Naive thymus-derived CD4-positive, alpha-beta T cell (primary cell): Measurements from ENCODE around the gene LCMT1. TPM values are rescaled to one million over a fixed set of nuclear protein-coding genes. Genes with fewer than 3 reads are reported as not detected.

Experiments used
- ATAC-seq: fragments of 150-1000 bp; cut with Tn5 transposase; 2 replicates; pipeline ENCODE4 v1.10.0; 2021; ENCODE audit warnings: mild to moderate bottlenecking, moderate library complexity
- CTCF ChIA-PET: fragments of 350-600 bp; sonication (Branson Sonifier 250); formaldehyde crosslinking; loops from one replicate; lab custom pipeline; 2021; ENCODE audit warnings: antibody characterized with exemption; lab: Charles Lee
- POLR2A ChIA-PET: fragments of 350-600 bp; sonication (Branson Sonifier 250); formaldehyde crosslinking; loops from one replicate; lab custom pipeline; 2021; ENCODE audit warnings: antibody characterized with exemption, inconsistent platforms; lab: Charles Lee
- DNase-seq, 9 donors: peaks; one replicate each; pipeline versions ENCODE4 v3.0.0 to v3.0.0-alpha.2; 2020 to 2022; ENCODE audit warnings: mixed read lengths in 1 of 9
- H3K27ac ChIP-seq: one replicate; pipeline ENCODE4 v1.7.0; 2013; ENCODE audit warnings: mild to moderate bottlenecking, low read depth, low read length, moderate library complexity
- H3K27me3 ChIP-seq, 2 donors: one replicate each; pipeline ENCODE4 v1.7.0; 2013; ENCODE audit warnings: low read length in 2 of 2, mild to moderate bottlenecking in 2 of 2, moderate library complexity in 2 of 2; ENCODE audit not compliant: control insufficient read depth in 2 of 2, insufficient read depth in 2 of 2
- H3K36me3 ChIP-seq, 3 experiments: 1 replicate in 2 of 3; 2 replicates in 1 of 3; pipeline ENCODE4 v1.7.0; 2013; ENCODE audit warnings: low read length in 3 of 3, mild to moderate bottlenecking in 3 of 3, moderate library complexity in 1 of 3; ENCODE audit not compliant: insufficient read depth in 3 of 3, control insufficient read depth in 2 of 3
- H3K4me1 ChIP-seq, 2 donors: one replicate each; pipeline ENCODE4 v1.7.0; 2013; ENCODE audit warnings: low read length in 2 of 2, mild to moderate bottlenecking in 2 of 2, moderate library complexity in 1 of 2; ENCODE audit not compliant: control insufficient read depth in 2 of 2, insufficient read depth in 2 of 2
- H3K4me3 ChIP-seq: 2 replicates; pipeline ENCODE4 v1.7.0; 2013; ENCODE audit warnings: mild to moderate bottlenecking, low read length
- H3K9me3 ChIP-seq, 3 experiments: 1 replicate in 2 of 3; 2 replicates in 1 of 3; pipeline ENCODE4 v1.7.0; 2013; ENCODE audit warnings: low read length in 3 of 3; ENCODE audit not compliant: control insufficient read depth in 2 of 3
- H3K27ac Mint-ChIP-seq, 9 donors: one replicate each; pipeline ENCODE4 v1.8.0; 2020 to 2022; ENCODE audit warnings: mixed read lengths in 9 of 9, mild to moderate bottlenecking in 8 of 9, moderate library complexity in 5 of 9, inconsistent platforms in 2 of 9
- H3K27me3 Mint-ChIP-seq, 5 donors: one replicate each; pipeline ENCODE4 v1.8.0; 2021 to 2022; ENCODE audit warnings: mixed read lengths in 5 of 5, mild to moderate bottlenecking in 1 of 5
- H3K36me3 Mint-ChIP-seq, 5 donors: one replicate each; pipeline ENCODE4 v1.8.0; 2020 to 2022; ENCODE audit warnings: mixed read lengths in 5 of 5, mild to moderate bottlenecking in 3 of 5, inconsistent platforms in 1 of 5
- H3K4me1 Mint-ChIP-seq, 7 donors: one replicate each; pipeline ENCODE4 v1.8.0; 2020 to 2022; ENCODE audit warnings: mixed read lengths in 7 of 7, mild to moderate bottlenecking in 3 of 7, inconsistent platforms in 1 of 7
- H3K4me3 Mint-ChIP-seq, 10 donors: one replicate each; pipeline ENCODE4 v1.8.0; 2020 to 2022; ENCODE audit warnings: mild to moderate bottlenecking in 10 of 10, mixed read lengths in 10 of 10, moderate library complexity in 6 of 10, inconsistent platforms in 2 of 10
- H3K9me3 Mint-ChIP-seq, 11 donors: one replicate each; pipeline ENCODE4 v1.8.0; 2020 to 2022; ENCODE audit warnings: mixed read lengths in 11 of 11, mild to moderate bottlenecking in 4 of 11, inconsistent platforms in 1 of 11, moderate library complexity in 1 of 11
- intact Hi-C, 2 donors: fragments of 100-400 bp; cut with micrococcal nuclease; formaldehyde crosslinking; loops; one replicate each; pipeline ENCODE4 v1.15.1; 2023
- polyA plus RNA-seq, 2 donors: library from polyadenylated mRNA; unstranded; fragments of 300-500 nt; fragmentation: Illumina TruSeq; gene quantifications; one replicate each; pipeline ENCODE4 v1.2.3, GENCODE V29; 2021
- total RNA-seq, 6 experiments: library from RNA in 5 of 6; stranded (reverse) in 5 of 6; gene quantifications; 1 replicate in 5 of 6; 2 replicates in 1 of 6; pipeline ENCODE4 v1.2.3 and lab custom pipeline; 2021 to 2026

The LCMT1 gene
- total and polyA plus RNA-seq, 7 experiments from 2014 or later: 30.2 to 58.4 (median 36.8) TPM

- CTCF ChIA-PET: interaction anchor here (0.7 kb wide), 1 partner anchor 32 kb away, joined by 3 read pairs; no protein-coding TSS in a partner anchor
These were observed 14.1 kb upstream of the LCMT1 start for GRCh38 chr16:25097276-25097975.

GRCh38 chr16:25100511-25100910, 11.0 kb upstream of the LCMT1 start:
- ChIA-PET CTCF (interaction anchor here (1.2 kb wide), 1 partner anchor 48 kb away, joined by 4 read pairs; no protein-coding TSS in a partner anchor), POLR2A (no interaction called here)
- Mint-ChIP-seq H3K4me3 (no peak overlapping the region), H3K36me3 (peaks cover 0 to 13% (median 0%) of the 10 kb centered on the region in 5 donors), H3K9me3 (peaks cover 0 to 1% (median 0%) of the 10 kb centered on the region in 11 donors), H3K27ac (peak overlapping the region in 1 of 9 donors; percentile 28), H3K27me3 (no peaks in the 10 kb centered on the region), H3K4me1 (peaks cover 0 to 2% (median 1%) of the 10 kb centered on the region in 7 donors)
- ATAC-seq: no peak
- Histone ChIP-seq H3K27ac (no peak overlapping the region), H3K4me3 (no peak overlapping the region), H3K4me1 (no peaks in the 10 kb centered on the region), H3K27me3 (no peaks in the 10 kb centered on the region), H3K9me3 (no peaks in the 10 kb centered on the region), H3K36me3 (no peaks in the 10 kb centered on the region)
- intact Hi-C loops: loop anchor here in 1 of 2 donors (10.0 kb wide), 1 partner anchor 366 kb away; no protein-coding TSS in a partner anchor
- no peak for DNase-seq

More at GRCh38 chr16:25097276-25097975, 14.1 kb upstream of the LCMT1 start:
- no peaks in the 10 kb centered on the region for H3K27me3 Mint-ChIP-seq
- no peaks in the 10 kb centered on the region for H3K27me3 ChIP-seq
- H3K4me1 ChIP-seq: peaks cover 0 to 20% of the 10 kb centered on the region in 2 donors
- H3K4me1 Mint-ChIP-seq: peaks cover 21 to 33% (median 28%) of the 10 kb centered on the region in 7 donors
- no peak overlapping the region for H3K27ac ChIP-seq
- H3K36me3 Mint-ChIP-seq: peaks cover 0 to 8% (median 3%) of the 10 kb centered on the region in 5 donors
- DNase-seq (no peak), ATAC-seq (no peak)
- intact Hi-C loops: no loop called here
- H3K4me3 ChIP-seq: no peak overlapping the region
- no peaks in the 10 kb centered on the region for H3K36me3 ChIP-seq
- no peak overlapping the region for H3K4me3 Mint-ChIP-seq
- H3K9me3 Mint-ChIP-seq: peaks cover 0 to 1% (median 0%) of the 10 kb centered on the region in 11 donors
- no peaks in the 10 kb centered on the region for H3K9me3 ChIP-seq
- POLR2A ChIA-PET: interaction anchor here (1.1 to 1.9 kb wide), 2 partner anchors 11 to 48 kb away, joined by 3 to 4 read pairs; no protein-coding TSS in a partner anchor
- H3K27ac Mint-ChIP-seq: peak overlapping the region in 1 of 9 donors; percentile 17

GRCh38 chr16:25106567-25107465, 4.7 kb upstream of the LCMT1 start:
- H3K9me3 Mint-ChIP-seq: no peaks in the 10 kb centered on the region
- peak; percentile 30 to 83 (median 49) for DNase-seq
- Histone ChIP-seq H3K36me3 (peaks cover 0 to 3% (median 0%) of the 10 kb centered on the region in 3 experiments), H3K4me3 (peak overlapping the region; percentile 69), H3K27ac (peak overlapping the region; percentile 72), H3K9me3 (no peaks in the 10 kb centered on the region), H3K27me3 (no peaks in the 10 kb centered on the region), H3K4me1 (peaks cover 11 to 16% of the 10 kb centered on the region in 2 donors)
- H3K27me3 Mint-ChIP-seq: no peaks in the 10 kb centered on the region
- intact Hi-C loops: loop anchor here (1.0 to 10.0 kb wide), 8 partner anchors 14 to 590 kb away; no protein-coding TSS in a partner anchor
- CTCF ChIA-PET: interaction anchor here (0.6 to 7.8 kb wide), 10 partner anchors 13 to 387 kb away, joined by 3 to 118 read pairs (median 6); partner anchors contain the start of gene ARHGAP17
- H3K36me3 Mint-ChIP-seq: peaks cover 0 to 13% (median 3%) of the 10 kb centered on the region in 5 donors
- H3K4me1 Mint-ChIP-seq: peaks cover 25 to 45% (median 38%) of the 10 kb centered on the region in 7 donors
- POLR2A ChIA-PET: interaction anchor here (1.2 to 9.3 kb wide), 6 partner anchors 27 to 92 kb away, joined by 6 to 157 read pairs (median 29); partner anchors contain the start of gene ARHGAP17
- peak overlapping the region; percentile 71 to 97 (median 92) for H3K27ac Mint-ChIP-seq
- H3K4me3 Mint-ChIP-seq: peak overlapping the region; percentile 85 to 98 (median 96)
- peak; percentile 59 for ATAC-seq

GRCh38 chr16:25107466-25107792, 4.1 kb upstream of the LCMT1 start:
- H3K4me3 Mint-ChIP-seq: peak overlapping the region; percentile 85 to 98 (median 96)
- intact Hi-C loops: loop anchor here (1.0 to 10.0 kb wide), 5 partner anchors 76 to 590 kb away; no protein-coding TSS in a partner anchor
- no peaks in the 10 kb centered on the region for H3K27me3 Mint-ChIP-seq
- Histone ChIP-seq H3K27ac (peak overlapping the region; percentile 72), H3K36me3 (peaks cover 0 to 5% (median 0%) of the 10 kb centered on the region in 3 experiments), H3K27me3 (no peaks in the 10 kb centered on the region), H3K4me1 (peaks cover 17 to 21% of the 10 kb centered on the region in 2 donors), H3K9me3 (no peaks in the 10 kb centered on the region), H3K4me3 (peak overlapping the region; percentile 69)
- no peak for DNase-seq
- ChIA-PET POLR2A (interaction anchor here (1.2 to 9.3 kb wide), 6 partner anchors 27 to 92 kb away, joined by 6 to 157 read pairs (median 29); partner anchors contain the start of gene ARHGAP17), CTCF (interaction anchor here (0.6 to 7.8 kb wide), 9 partner anchors 13 to 387 kb away, joined by 3 to 118 read pairs (median 7); partner anchors contain the start of gene ARHGAP17)
- peak overlapping the region; percentile 23 to 96 (median 90) for H3K27ac Mint-ChIP-seq
- no peak for ATAC-seq
- H3K4me1 Mint-ChIP-seq: peaks cover 27 to 49% (median 42%) of the 10 kb centered on the region in 7 donors
- peaks cover 0 to 11% (median 2%) of the 10 kb centered on the region in 5 donors for H3K36me3 Mint-ChIP-seq
- H3K9me3 Mint-ChIP-seq: no peaks in the 10 kb centered on the region

DNA sequence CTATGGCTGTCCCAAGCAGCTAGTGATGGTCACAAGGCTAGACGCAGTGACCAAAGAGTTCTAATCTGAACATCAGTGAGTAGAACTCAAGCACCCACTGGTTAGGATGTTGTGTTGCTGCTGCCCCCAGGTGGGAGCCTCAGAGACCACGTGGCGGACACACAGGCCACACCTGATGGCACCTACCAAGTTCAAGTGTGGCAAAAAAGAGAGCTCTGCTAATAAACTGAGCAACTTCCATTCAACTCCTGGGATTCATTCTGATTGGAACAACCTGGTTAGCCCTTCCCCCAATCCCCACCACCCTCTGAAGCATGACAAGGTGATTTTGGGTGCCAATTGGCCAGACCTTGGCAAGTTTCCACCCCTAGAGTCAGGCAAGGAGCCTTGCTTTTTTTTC, 3.5 kb upstream of the LCMT1 start:
- H3K27ac Mint-ChIP-seq: peak overlapping the region; percentile 23 to 96 (median 90)
- intact Hi-C loops: loop anchor here (1.0 to 10.0 kb wide), 5 partner anchors 53 to 591 kb away; no protein-coding TSS in a partner anchor
- peaks cover 30 to 56% (median 47%) of the 10 kb centered on the region in 7 donors for H3K4me1 Mint-ChIP-seq
- Histone ChIP-seq H3K27ac (no peak overlapping the region), H3K9me3 (no peaks in the 10 kb centered on the region), H3K4me1 (peaks cover 17 to 22% of the 10 kb centered on the region in 2 donors), H3K36me3 (peaks cover 0 to 5% (median 0%) of the 10 kb centered on the region in 3 experiments), H3K4me3 (no peak overlapping the region), H3K27me3 (no peaks in the 10 kb centered on the region)
- ChIA-PET POLR2A (interaction anchor here (0.6 to 9.3 kb wide), 9 partner anchors 11 to 93 kb away, joined by 3 to 157 read pairs (median 6); partner anchors contain the start of gene ARHGAP17), CTCF (interaction anchor here (0.6 to 7.8 kb wide), 9 partner anchors 14 to 141 kb away, joined by 3 to 118 read pairs (median 7); partner anchors contain the start of gene ARHGAP17)
- no peaks in the 10 kb centered on the region for H3K27me3 Mint-ChIP-seq
- DNase-seq (peak in 7 of 9 donors; percentile 46 to 73 (median 65)), ATAC-seq (no peak)
- peak overlapping the region; percentile 85 to 98 (median 96) for H3K4me3 Mint-ChIP-seq
- no peaks in the 10 kb centered on the region for H3K9me3 Mint-ChIP-seq
- H3K36me3 Mint-ChIP-seq: peaks cover 0 to 5% (median 0%) of the 10 kb centered on the region in 5 donors
